H9 (cell line): Measurements from ENCODE around the gene C1QTNF6. TPM values are rescaled to one million over a fixed set of nuclear protein-coding genes. Genes with fewer than 3 reads are reported as not detected.
A peak's percentile ranks its signal among the peaks of the same experiment; 100 is the strongest.

Experiments
- DNase-seq: peaks from one replicate; pipeline ENCODE4 v3.0.0-alpha.2; 2017
- H2AFZ ChIP-seq: one replicate; pipeline ENCODE4 v1.6.1; 2013; ENCODE audit warnings: mild to moderate bottlenecking, low read length, control low read depth, moderate library complexity
- H2AK5ac ChIP-seq: 2 replicates; pipeline ENCODE4 v1.6.1; 2013; ENCODE audit warnings: low read length, control low read depth, mixed read lengths; ENCODE audit not compliant: insufficient read length
- H2BK120ac ChIP-seq: one replicate; pipeline ENCODE4 v1.6.1; 2013; ENCODE audit warnings: low read depth, mild to moderate bottlenecking, low read length, control low read depth, inconsistent platforms; ENCODE audit not compliant: poor library complexity, severe bottlenecking
- H2BK12ac ChIP-seq: 2 replicates; pipeline ENCODE4 v1.6.1; 2013; ENCODE audit warnings: low read length, control low read depth, mixed read lengths, low read depth; ENCODE audit not compliant: insufficient read length
- H2BK15ac ChIP-seq: 2 replicates; pipeline ENCODE4 v1.6.1; 2013; ENCODE audit warnings: low read depth, low read length, control low read depth
- H2BK20ac ChIP-seq: one replicate; pipeline ENCODE4 v1.6.1; 2013; ENCODE audit warnings: low read depth, mild to moderate bottlenecking, low read length, control low read depth, inconsistent platforms; ENCODE audit not compliant: poor library complexity, severe bottlenecking
- H2BK5ac ChIP-seq: 2 replicates; pipeline ENCODE4 v1.6.1; 2013; ENCODE audit warnings: low read length, control low read depth, mixed read lengths; ENCODE audit not compliant: insufficient read length
- H3K14ac ChIP-seq: 2 replicates; pipeline ENCODE4 v1.6.1; 2013; ENCODE audit warnings: low read length, control low read depth; ENCODE audit not compliant: insufficient read depth
- H3K18ac ChIP-seq: 2 replicates; pipeline ENCODE4 v1.6.1; 2013; ENCODE audit warnings: low read depth, mild to moderate bottlenecking, mixed read lengths, low read length, control low read depth; ENCODE audit not compliant: insufficient read length
- H3K23ac ChIP-seq: 2 replicates; pipeline ENCODE4 v1.6.1; 2013; ENCODE audit warnings: low read length, control low read depth, mixed read lengths, low read depth; ENCODE audit not compliant: insufficient read length
- H3K23me2 ChIP-seq: 2 replicates; pipeline ENCODE4 v1.6.1; 2013; ENCODE audit warnings: low read depth, mild to moderate bottlenecking, mixed read lengths, low read length, control low read depth; ENCODE audit not compliant: insufficient read length, poor library complexity, severe bottlenecking
- H3K27ac ChIP-seq: 2 replicates; pipeline ENCODE4 v1.5.1; 2013; ENCODE audit warnings: low read length, control low read depth, mixed read lengths, low read depth; ENCODE audit not compliant: insufficient read length
- H3K27me3 ChIP-seq: 2 replicates; pipeline ENCODE4 v1.6.1; 2013; ENCODE audit warnings: low read length, control low read depth, inconsistent platforms; ENCODE audit not compliant: insufficient read depth
- H3K4ac ChIP-seq: 2 replicates; pipeline ENCODE4 v1.6.1; 2013; ENCODE audit warnings: low read depth, mild to moderate bottlenecking, control low read depth, inconsistent platforms, low read length, moderate library complexity
- H3K4me1 ChIP-seq: 2 replicates; pipeline ENCODE4 v1.6.1; 2013; ENCODE audit warnings: low read length, control low read depth, inconsistent platforms; ENCODE audit not compliant: insufficient read depth
- H3K4me2 ChIP-seq: 2 replicates; pipeline ENCODE4 v1.6.1; 2013; ENCODE audit warnings: low read length, control low read depth, mixed read lengths; ENCODE audit not compliant: insufficient read length, insufficient read depth
- H3K56ac ChIP-seq: 2 replicates; pipeline ENCODE4 v1.6.1; 2013; ENCODE audit warnings: low read depth, mild to moderate bottlenecking, mixed read lengths, low read length, control low read depth; ENCODE audit not compliant: insufficient read length
- H3K79me1 ChIP-seq: 2 replicates; pipeline ENCODE4 v1.6.1; 2013; ENCODE audit warnings: low read depth, mild to moderate bottlenecking, moderate library complexity, low read length, control low read depth, inconsistent platforms; ENCODE audit not compliant: insufficient read depth, poor library complexity, severe bottlenecking
- H3K79me2 ChIP-seq: 2 replicates; pipeline ENCODE4 v1.6.1; 2013; ENCODE audit warnings: low read length, control low read depth, inconsistent platforms; ENCODE audit not compliant: insufficient read depth
- H3K9ac ChIP-seq: 2 replicates; pipeline ENCODE4 v1.6.1; 2013; ENCODE audit warnings: low read length, control low read depth, mixed read lengths; ENCODE audit not compliant: insufficient read length; ENCODE audit errors: extremely low read depth
- H3K9me3 ChIP-seq: one replicate; pipeline ENCODE4 v1.6.1; 2013; ENCODE audit warnings: low read depth, low read length, inconsistent platforms; ENCODE audit not compliant: control insufficient read depth
- H3T11ph ChIP-seq: one replicate; pipeline ENCODE4 v1.6.1; 2013; ENCODE audit warnings: mild to moderate bottlenecking, low read length, control low read depth, inconsistent platforms
- H4K20me1 ChIP-seq: one replicate; pipeline ENCODE4 v1.6.1; 2013; ENCODE audit not compliant: control insufficient read depth, insufficient read length, insufficient read depth
- H4K5ac ChIP-seq: 2 replicates; pipeline ENCODE4 v1.6.1; 2013; ENCODE audit warnings: low read depth, mild to moderate bottlenecking, mixed read lengths, low read length, control low read depth; ENCODE audit not compliant: insufficient read length
- H4K8ac ChIP-seq: replicated peaks from 2 replicates; pipeline ENCODE4 v1.6.1; 2013; ENCODE audit warnings: low read length, control low read depth, mixed read lengths, low read depth; ENCODE audit not compliant: insufficient read length
- H4K91ac ChIP-seq: 2 replicates; pipeline ENCODE4 v1.6.1; 2013; ENCODE audit warnings: low read depth, mild to moderate bottlenecking, moderate library complexity, mixed read lengths, low read length, control low read depth; ENCODE audit not compliant: insufficient read length
- H3K27ac Mint-ChIP-seq, 3 experiments: 2 replicates in 2 of 3; 3 replicates in 1 of 3; pipeline ENCODE4 v1.8.0; 2020 to 2021; ENCODE audit warnings: mixed read lengths in 3 of 3, mild to moderate bottlenecking in 1 of 3, moderate library complexity in 1 of 3
- H3K27me3 Mint-ChIP-seq: 2 replicates; pipeline ENCODE4 v1.8.0; 2021; ENCODE audit warnings: low read depth, mild to moderate bottlenecking, moderate library complexity, mixed read lengths
- H3K36me3 Mint-ChIP-seq, 3 experiments: 2 replicates in 2 of 3; 3 replicates in 1 of 3; pipeline ENCODE4 v1.8.0; 2020 to 2021; ENCODE audit warnings: low read depth in 3 of 3, mixed read lengths in 3 of 3; ENCODE audit not compliant: insufficient read depth in 1 of 3
- H3K4me1 Mint-ChIP-seq, 2 experiments: 2 replicates each; pipeline ENCODE4 v1.8.0; 2020; ENCODE audit warnings: mixed read lengths in 2 of 2
- H3K4me3 Mint-ChIP-seq, 2 experiments: 2 replicates in 1 of 2; 3 replicates in 1 of 2; pipeline ENCODE4 v1.8.0; 2020 to 2021; ENCODE audit warnings: mild to moderate bottlenecking in 2 of 2, mixed read lengths in 2 of 2, moderate library complexity in 1 of 2
- H3K9me3 Mint-ChIP-seq, 2 experiments: 2 replicates in 1 of 2; 3 replicates in 1 of 2; pipeline ENCODE4 v1.8.0; 2020; ENCODE audit warnings: mild to moderate bottlenecking in 2 of 2, mixed read lengths in 2 of 2, moderate library complexity in 1 of 2
- CTCF ChIP-seq: fragments of 200-600 bp; sonication (generic); conservative IDR thresholded peaks from 3 replicates; pipeline ENCODE4 v1.8.0; 2021; ENCODE audit warnings: antibody characterized with exemption, mild to moderate bottlenecking
- WGBS: extraction: QIAGEN DNeasy Blood & Tissue Kit; methylation state at CpG from one replicate; pipeline ENCODE4 v1.1.7; 2013; ENCODE audit warnings: missing lambda C conversion rate, low lambda C conversion rate, mixed read lengths; ENCODE audit not compliant: insufficient read length; ENCODE audit errors: extremely low coverage; 5-methylcytosine and 5-hydroxymethylcytosine counted together
- total RNA-seq: library from RNA; stranded (reverse); gene quantifications from 2 replicates; pipeline ENCODE4 v1.2.1, GENCODE V29; 2021

C1QTNF6 gene
- total RNA-seq, 1 experiment from 2014 or later: 5.0 TPM

GRCh38 chr22:37214731-37215030, 26.6 kb upstream of the C1QTNF6 start:
- WGBS: no CpG with 5 or more reads among the region's 13 CpGs
- no peak overlapping the region for H2BK20ac ChIP-seq
- H2AFZ ChIP-seq: no peak overlapping the region
- H2BK15ac ChIP-seq: no peak overlapping the region
- H3K9ac ChIP-seq: no peak overlapping the region
- H3K18ac ChIP-seq: no peak overlapping the region
- H3K23me2 ChIP-seq: no peaks in the 10 kb centered on the region
- H3K79me2 ChIP-seq: no peaks in the 10 kb centered on the region
- H4K8ac ChIP-seq: no peak overlapping the region
- H4K20me1 ChIP-seq: no peaks in the 10 kb centered on the region
- no peaks in the 10 kb centered on the region for H3K27me3 ChIP-seq
- no peak overlapping the region for H3T11ph ChIP-seq
- H3K4ac ChIP-seq: no peak overlapping the region
- no peak overlapping the region for H3K4me2 ChIP-seq
- Mint-ChIP-seq H3K4me3 (no peak overlapping the region), H3K27ac (peak overlapping the region in 1 of 3 experiments; percentile 74; a peak in 1 of 7 replicates), H3K4me1 (peaks cover 20 to 44% of the 10 kb centered on the region in 2 experiments), H3K36me3 (no peaks in the 10 kb centered on the region), H3K9me3 (no peaks in the 10 kb centered on the region), H3K27me3 (peaks cover 47% of the 10 kb centered on the region)
- no peak overlapping the region for H3K56ac ChIP-seq
- no peak for DNase-seq
- H3K9me3 ChIP-seq: no peaks in the 10 kb centered on the region
- H2BK5ac ChIP-seq: no peak overlapping the region
- no peaks in the 10 kb centered on the region for H3K4me1 ChIP-seq
- no peaks in the 10 kb centered on the region for H3K79me1 ChIP-seq
- no peak overlapping the region for H3K27ac ChIP-seq
- H3K14ac ChIP-seq: no peak overlapping the region
- no peak overlapping the region for H2AK5ac ChIP-seq
- H3K23ac ChIP-seq: no peak overlapping the region
- H4K91ac ChIP-seq: no peak overlapping the region
- no peak overlapping the region for H4K5ac ChIP-seq
- H2BK120ac ChIP-seq: no peak overlapping the region
- TF ChIP-seq CTCF: no peak
- H2BK12ac ChIP-seq: no peak overlapping the region
